Gastrocnemius medialis (tissue), 4 donors: ENCODE measurements around the gene WDR64. TPM values are rescaled to one million over a fixed set of nuclear protein-coding genes. Genes with fewer than 3 reads are reported as not detected.
A peak's percentile ranks its signal among the peaks of the same experiment; 100 is the strongest.

Experiments used
- ATAC-seq, 2 donors: fragments of 150-250 bp; one replicate each; pipeline ENCODE4 v1.9.1; 2016
- DNase-seq, 2 donors: peaks; one replicate each; pipeline ENCODE4 v3.0.0-alpha.2; 2019
- H3K27ac ChIP-seq, 4 donors: fragments of 200-600 bp; sonication (generic); 1 replicate in 1 of 4; 2 replicates in 3 of 4; pipeline ENCODE4 v1.5.1; 2016 to 2018; ENCODE audit warnings: mild to moderate bottlenecking in 2 of 4, moderate library complexity in 1 of 4
- H3K27me3 ChIP-seq, 3 donors: fragments of 200-600 bp; sonication (generic) in 2 of 3; 1 replicate in 1 of 3; 2 replicates in 2 of 3; pipeline versions ENCODE4 v1.5.1 to v1.6.0; 2016 to 2019; ENCODE audit warnings: mild to moderate bottlenecking in 1 of 3, moderate library complexity in 1 of 3
- H3K36me3 ChIP-seq, 2 donors: fragments of 200-600 bp; sonication (generic) in 1 of 2; one replicate each; pipeline ENCODE4 v1.5.1; 2017 to 2018
- H3K4me1 ChIP-seq, 2 donors: fragments of 200-600 bp; sonication (generic) in 1 of 2; one replicate each; pipeline ENCODE4 v1.5.1; 2016 to 2017; ENCODE audit warnings: mild to moderate bottlenecking in 2 of 2
- H3K4me3 ChIP-seq, 4 donors: fragments of 200-600 bp; sonication (generic) in 3 of 4; 1 replicate in 1 of 4; 2 replicates in 3 of 4; pipeline ENCODE4 v1.5.1; 2016 to 2019; ENCODE audit warnings: mild to moderate bottlenecking in 2 of 4
- H3K9me3 ChIP-seq, 3 donors: fragments of 200-600 bp; sonication (generic) in 2 of 3; 1 replicate in 1 of 3; 2 replicates in 2 of 3; pipeline ENCODE4 v1.5.1; 2016 to 2019
- POLR2A ChIP-seq, 2 donors: fragments of 450-650 bp; IDR thresholded peaks; one replicate each; pipeline ENCODE4 v1.6.1; 2017; ENCODE audit warnings: antibody characterized with exemption in 2 of 2, mild to moderate bottlenecking in 2 of 2, moderate library complexity in 2 of 2
- in situ Hi-C, 4 donors: fragments of 200-750 bp; cut with MboI; loops; one replicate each; pipeline versions ENCODE4 v1.15.0 to v1.8.0; 2017; ENCODE audit warnings: low sequenced_read_pairs in 4 of 4
- intact Hi-C: fragments of 100-400 bp; cut with DNase I; formaldehyde crosslinking; loops from one replicate; pipeline ENCODE4 v1.15.1; 2023; ENCODE audit warnings: low total_unique reads
- total RNA-seq, 4 donors: library from RNA; depleted of rRNA; stranded (reverse); fragments of >200 nt; gene quantifications; one replicate each; pipeline versions ENCODE4 v1.1.0 to v1.2.3, GENCODE V29; 2016
- TF ChIP-seq, protein P1 (sequence below), 5 experiments: fragments of 450-650 bp in 3 of 5; fragments of 200-600 bp in 2 of 5; sonication (generic) in 2 of 5; IDR thresholded peaks in 4 of 5; conservative IDR thresholded peaks in 1 of 5; 1 replicate in 4 of 5; 2 replicates in 1 of 5; pipeline ENCODE4 v1.5.1; 2016 to 2019; ENCODE audit warnings: antibody characterized with exemption in 5 of 5, mild to moderate bottlenecking in 3 of 5, moderate library complexity in 3 of 5

WDR64 gene
- total RNA-seq, 4 donors from 2014 or later, result 0.22 TPM; not detected in 3

DNA sequence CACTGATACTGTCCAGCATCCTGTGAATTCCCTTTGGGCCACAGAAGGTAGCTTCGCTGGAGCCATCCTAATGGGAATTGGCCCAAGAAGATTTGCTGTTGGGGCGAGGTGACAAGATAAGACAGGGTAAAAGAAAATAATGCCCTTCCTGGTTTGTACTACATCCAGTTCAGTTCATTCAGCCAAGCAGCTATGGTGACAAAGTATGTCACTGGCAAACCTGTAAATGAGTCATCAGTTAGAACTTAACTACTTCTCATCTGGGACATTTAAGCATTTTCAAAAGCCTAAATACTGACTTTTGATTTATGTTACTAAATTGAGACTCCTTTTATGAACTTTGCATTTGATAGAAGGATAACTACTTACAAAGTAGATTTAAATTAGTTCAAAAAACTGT, 54.2 kb downstream of the WDR64 start:
- DNase-seq, result no peak
- TF ChIP-seq POLR2A (IDR thresholded peaks at IDR 0.05), result no peak
- TF ChIP-seq, protein P1, sequence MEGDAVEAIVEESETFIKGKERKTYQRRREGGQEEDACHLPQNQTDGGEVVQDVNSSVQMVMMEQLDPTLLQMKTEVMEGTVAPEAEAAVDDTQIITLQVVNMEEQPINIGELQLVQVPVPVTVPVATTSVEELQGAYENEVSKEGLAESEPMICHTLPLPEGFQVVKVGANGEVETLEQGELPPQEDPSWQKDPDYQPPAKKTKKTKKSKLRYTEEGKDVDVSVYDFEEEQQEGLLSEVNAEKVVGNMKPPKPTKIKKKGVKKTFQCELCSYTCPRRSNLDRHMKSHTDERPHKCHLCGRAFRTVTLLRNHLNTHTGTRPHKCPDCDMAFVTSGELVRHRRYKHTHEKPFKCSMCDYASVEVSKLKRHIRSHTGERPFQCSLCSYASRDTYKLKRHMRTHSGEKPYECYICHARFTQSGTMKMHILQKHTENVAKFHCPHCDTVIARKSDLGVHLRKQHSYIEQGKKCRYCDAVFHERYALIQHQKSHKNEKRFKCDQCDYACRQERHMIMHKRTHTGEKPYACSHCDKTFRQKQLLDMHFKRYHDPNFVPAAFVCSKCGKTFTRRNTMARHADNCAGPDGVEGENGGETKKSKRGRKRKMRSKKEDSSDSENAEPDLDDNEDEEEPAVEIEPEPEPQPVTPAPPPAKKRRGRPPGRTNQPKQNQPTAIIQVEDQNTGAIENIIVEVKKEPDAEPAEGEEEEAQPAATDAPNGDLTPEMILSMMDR (IDR thresholded peaks at IDR 0.05 in 4 of 5, conservative IDR thresholded peaks at IDR 0.05 in 1 of 5), result no peak
- no peaks in the 10 kb centered on the region for H3K27me3 ChIP-seq
- peak in 1 of 2 donors; percentile 42 for ATAC-seq
- no peaks in the 10 kb centered on the region for H3K9me3 ChIP-seq
- H3K4me1 ChIP-seq, result no peaks in the 10 kb centered on the region
- H3K27ac ChIP-seq, result no peak overlapping the region
- intact Hi-C loops (no loop called here), in situ Hi-C loops (no loop called here)
- no peaks in the 10 kb centered on the region for H3K36me3 ChIP-seq
- no peak overlapping the region for H3K4me3 ChIP-seq

DNA sequence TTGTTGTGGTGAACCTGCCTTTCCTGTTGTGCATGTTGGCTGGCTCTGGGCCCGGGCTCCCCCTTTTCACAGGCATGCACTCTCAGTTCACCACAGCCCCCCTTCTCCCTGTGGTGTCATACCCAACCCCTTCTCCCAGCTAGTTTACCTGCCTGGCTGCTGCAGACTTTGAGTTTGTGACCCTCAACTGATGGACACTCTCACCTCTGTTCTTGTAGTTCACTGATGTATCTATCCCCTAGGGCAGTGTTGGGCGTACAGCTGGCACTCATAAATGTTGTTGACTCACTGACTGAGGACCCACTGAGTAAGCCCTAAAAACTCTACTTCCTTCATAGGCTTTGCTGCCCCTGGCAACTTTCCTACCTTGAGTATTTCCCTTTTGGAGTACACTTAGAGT, 54.9 kb downstream of the WDR64 start:
- in situ Hi-C loops (no loop called here), intact Hi-C loops (no loop called here)
- H3K27ac ChIP-seq, result no peak overlapping the region
- no peak for ATAC-seq
- H3K36me3 ChIP-seq, result no peaks in the 10 kb centered on the region
- no peaks in the 10 kb centered on the region for H3K27me3 ChIP-seq
- DNase-seq, result no peak
- H3K4me1 ChIP-seq, result no peaks in the 10 kb centered on the region
- no peak overlapping the region for H3K4me3 ChIP-seq
- TF ChIP-seq, protein P1 (IDR thresholded peaks at IDR 0.05 in 4 of 5, conservative IDR thresholded peaks at IDR 0.05 in 1 of 5), result no peak
- no peak for TF ChIP-seq POLR2A (IDR thresholded peaks at IDR 0.05)
- no peaks in the 10 kb centered on the region for H3K9me3 ChIP-seq

DNA sequence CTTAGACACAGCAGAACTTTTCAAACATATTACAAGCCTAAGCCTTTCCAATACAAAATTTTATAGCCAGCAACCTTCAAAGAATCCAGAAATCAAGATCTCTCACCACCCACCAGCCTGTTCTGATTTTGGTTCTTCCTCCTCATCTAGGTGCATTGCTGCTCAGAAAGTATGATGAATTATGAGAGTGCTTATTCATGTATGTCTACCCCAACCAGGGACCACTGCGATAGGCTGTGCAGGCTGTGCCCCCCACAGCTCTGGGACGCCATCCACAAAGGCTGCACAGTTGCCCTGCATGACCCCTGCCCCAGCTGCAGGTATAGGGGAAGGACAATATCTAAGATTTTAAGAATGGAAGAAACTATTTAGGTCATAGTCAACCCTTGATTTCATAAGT, 55.4 kb downstream of the WDR64 start:
- Histone ChIP-seq H3K9me3 (no peaks in the 10 kb centered on the region), H3K4me3 (no peak overlapping the region), H3K27ac (no peak overlapping the region), H3K27me3 (no peaks in the 10 kb centered on the region), H3K4me1 (no peaks in the 10 kb centered on the region), H3K36me3 (no peaks in the 10 kb centered on the region)
- intact Hi-C loops, result no loop called here
- ATAC-seq (no peak), DNase-seq (no peak)
- no peak for TF ChIP-seq POLR2A (IDR thresholded peaks at IDR 0.05)
- TF ChIP-seq, protein P1 (IDR thresholded peaks at IDR 0.05 in 4 of 5, conservative IDR thresholded peaks at IDR 0.05 in 1 of 5), result no peak
- in situ Hi-C loops, result no loop called here

DNA sequence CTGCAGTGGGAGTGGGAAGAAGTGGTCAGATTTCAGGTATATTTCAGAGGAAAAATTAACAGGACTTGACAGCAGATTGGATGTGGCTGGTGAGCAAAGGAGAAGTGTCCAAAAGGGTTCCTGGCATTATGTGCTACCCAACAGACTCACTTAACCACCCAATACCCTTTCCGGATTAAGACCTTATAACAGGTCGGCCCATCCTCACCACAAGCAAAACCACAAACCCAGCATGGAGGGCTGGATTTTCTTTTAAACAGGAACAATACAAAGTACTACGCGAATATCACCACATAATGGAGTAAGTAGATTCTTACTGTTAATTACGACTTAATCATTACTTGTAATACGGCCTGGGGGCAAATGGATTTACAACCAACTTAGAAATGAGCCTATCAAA, 59.2 kb downstream of the WDR64 start:
- intact Hi-C loops (no loop called here), in situ Hi-C loops (no loop called here)

DNA sequence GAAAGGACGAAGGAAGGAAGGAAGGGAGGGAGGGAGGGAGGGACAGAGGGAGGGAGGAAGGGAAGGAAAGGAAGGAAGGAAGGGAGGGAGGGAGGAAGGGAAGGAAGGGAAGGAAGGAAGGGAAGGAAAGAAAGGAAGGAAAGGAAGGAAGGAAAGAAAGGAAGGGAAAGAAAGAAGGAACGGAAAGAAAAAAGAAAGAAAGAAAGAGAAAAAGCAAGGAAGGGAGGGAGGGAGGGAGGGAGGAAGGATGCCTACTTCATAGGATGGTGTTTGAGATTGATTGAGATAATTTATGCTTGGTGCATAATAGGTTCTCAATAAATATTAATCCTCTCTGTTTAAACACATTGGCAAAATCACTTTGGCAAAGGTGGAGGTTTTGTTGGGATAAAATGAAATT, 61.2 kb downstream of the WDR64 start:
- Histone ChIP-seq H3K36me3 (no peaks in the 10 kb centered on the region), H3K9me3 (no peaks in the 10 kb centered on the region), H3K4me1 (no peaks in the 10 kb centered on the region), H3K4me3 (no peak overlapping the region), H3K27ac (no peak overlapping the region), H3K27me3 (no peaks in the 10 kb centered on the region)
- ATAC-seq (no peak), DNase-seq (no peak)
- no peak for TF ChIP-seq POLR2A (IDR thresholded peaks at IDR 0.05)
- TF ChIP-seq, protein P1 (IDR thresholded peaks at IDR 0.05 in 4 of 5, conservative IDR thresholded peaks at IDR 0.05 in 1 of 5), result no peak
- in situ Hi-C loops, result no loop called here
- intact Hi-C loops, result no loop called here

More for the DNA sequence above, 59.2 kb downstream of the WDR64 start:
- Histone ChIP-seq H3K4me3 (no peak overlapping the region), H3K9me3 (no peaks in the 10 kb centered on the region), H3K36me3 (no peaks in the 10 kb centered on the region), H3K27me3 (no peaks in the 10 kb centered on the region), H3K4me1 (no peaks in the 10 kb centered on the region), H3K27ac (no peak overlapping the region)
- TF ChIP-seq POLR2A (IDR thresholded peaks at IDR 0.05), result no peak
- TF ChIP-seq, protein P1 (IDR thresholded peaks at IDR 0.05 in 4 of 5, conservative IDR thresholded peaks at IDR 0.05 in 1 of 5), result no peak
- ATAC-seq (no peak), DNase-seq (no peak)
